Neural cell (in vitro differentiated cells): ENCODE results near the gene GET4. TPM values are rescaled to one million over a fixed set of nuclear protein-coding genes. Genes with fewer than 3 reads are reported as not detected.

Experiments
- H2AFZ ChIP-seq: fragments of 200-600, 300-800 bp; sonication (generic), shearing (Covaris generic); 2 replicates; pipeline ENCODE4 v1.6.0; 2014; ENCODE audit warnings: low read depth, mild to moderate bottlenecking, antibody characterized with exemption, low read length, moderate library complexity
- H3F3A ChIP-seq: fragments of 200-600 bp; shearing (Covaris generic); 2 replicates; pipeline ENCODE4 v1.6.1; 2016; ENCODE audit warnings: mild to moderate bottlenecking, moderate library complexity, mixed read lengths, antibody characterized with exemption, low read length; ENCODE audit not compliant: insufficient read depth, poor library complexity, severe bottlenecking
- H3K27ac ChIP-seq: fragments of 200-600, 300-800 bp; sonication (generic), shearing (Covaris generic); 2 replicates; pipeline ENCODE4 v1.5.1; 2014; ENCODE audit warnings: mild to moderate bottlenecking, low read length, moderate library complexity
- H3K27me3 ChIP-seq: fragments of 300-800, 200-600 bp; sonication (generic), shearing (Covaris generic); 2 replicates; pipeline ENCODE4 v1.6.0; 2014; ENCODE audit warnings: mild to moderate bottlenecking, low read depth, low read length, moderate library complexity; ENCODE audit not compliant: insufficient read depth
- H3K36me3 ChIP-seq: fragments of 300-800, 200-600 bp; sonication (generic), shearing (Covaris generic); 2 replicates; pipeline ENCODE4 v1.5.1; 2014; ENCODE audit warnings: mild to moderate bottlenecking, antibody characterized with exemption, low read length, moderate library complexity; ENCODE audit not compliant: insufficient read depth
- H3K4me2 ChIP-seq: fragments of 300-800, 200-600 bp; sonication (generic), shearing (Covaris generic); 2 replicates; pipeline ENCODE4 v1.6.0; 2014; ENCODE audit warnings: mild to moderate bottlenecking, low read length
- H3K4me3 ChIP-seq: fragments of 300-800, 200-600 bp; sonication (generic), shearing (Covaris generic); 2 replicates; pipeline ENCODE4 v1.5.1; 2014; ENCODE audit warnings: mild to moderate bottlenecking, low read length, moderate library complexity
- H3K79me2 ChIP-seq: fragments of 200-600 bp; shearing (Covaris generic); replicated peaks from 2 replicates; pipeline ENCODE4 v1.6.0; 2014; ENCODE audit warnings: mild to moderate bottlenecking, low read length, moderate library complexity; ENCODE audit not compliant: insufficient read depth
- H3K9ac ChIP-seq: fragments of 300-800, 200-600 bp; sonication (generic), shearing (Covaris generic); 2 replicates; pipeline ENCODE4 v1.6.1; 2016; ENCODE audit warnings: mild to moderate bottlenecking, low read length, mixed read lengths
- H3K9me2 ChIP-seq: fragments of 200-600 bp; shearing (Covaris generic); 2 replicates; pipeline ENCODE4 v1.6.1; 2016; ENCODE audit warnings: mild to moderate bottlenecking, low read length, mixed read lengths; ENCODE audit not compliant: insufficient read depth
- H3K9me3 ChIP-seq: fragments of 200-600, 300-800 bp; sonication (generic), shearing (Covaris generic); 2 replicates; pipeline ENCODE4 v1.6.1; 2016; ENCODE audit warnings: mild to moderate bottlenecking, mixed run types, low read length, moderate library complexity, mixed read lengths
- H4K20me1 ChIP-seq: fragments of 200-600 bp; shearing (Covaris generic); 2 replicates; pipeline ENCODE4 v1.6.1; 2016; ENCODE audit warnings: mild to moderate bottlenecking, mixed run types; ENCODE audit not compliant: insufficient read depth
- CTCF ChIP-seq: fragments of 450-650 bp; IDR thresholded peaks from 2 replicates; pipeline ENCODE4 v1.5.1; 2014; ENCODE audit warnings: antibody characterized with exemption, mild to moderate bottlenecking, moderate library complexity; ENCODE audit not compliant: poor library complexity, severe bottlenecking
- EP300 ChIP-seq: fragments of 450-650 bp; conservative IDR thresholded peaks from 2 replicates; pipeline ENCODE4 v1.6.1; 2014; ENCODE audit warnings: antibody characterized with exemption, mild to moderate bottlenecking, moderate library complexity; ENCODE audit not compliant: poor library complexity, severe bottlenecking
- EZH2 ChIP-seq: fragments of 200-600, 300-800 bp; shearing (Covaris generic), sonication (generic); IDR thresholded peaks from 2 replicates; pipeline ENCODE4 v1.6.1; 2014; ENCODE audit warnings: antibody characterized with exemption, low read length, borderline replicate concordance, mild to moderate bottlenecking; ENCODE audit not compliant: insufficient read depth, poor library complexity, severe bottlenecking
- MXI1 ChIP-seq: fragments of 450-650 bp; conservative IDR thresholded peaks from 2 replicates; pipeline ENCODE4 v1.6.1; 2014; ENCODE audit warnings: antibody characterized with exemption, mild to moderate bottlenecking; ENCODE audit not compliant: poor library complexity, severe bottlenecking
- POLR2AphosphoS5 ChIP-seq: IDR thresholded peaks from 2 replicates; pipeline ENCODE4 v1.6.1; 2012
- RAD21 ChIP-seq: fragments of 450-650 bp; conservative IDR thresholded peaks from 2 replicates; pipeline ENCODE4 v1.6.1; 2014; ENCODE audit warnings: antibody characterized with exemption, mild to moderate bottlenecking, moderate library complexity
- REST ChIP-seq: IDR thresholded peaks from 2 replicates; pipeline ENCODE4 v1.6.1; 2012; ENCODE audit warnings: borderline replicate concordance
- SMC3 ChIP-seq: fragments of 450-650 bp; conservative IDR thresholded peaks from 2 replicates; pipeline ENCODE4 v1.6.1; 2014; ENCODE audit warnings: antibody characterized with exemption, mild to moderate bottlenecking, moderate library complexity; ENCODE audit not compliant: poor library complexity
- TAF1 ChIP-seq: IDR thresholded peaks from 2 replicates; pipeline ENCODE4 v1.6.1; 2012; ENCODE audit warnings: low read depth
- polyA plus RNA-seq: library from polyadenylated mRNA; depleted of rRNA; stranded (reverse); fragments of >200 nt; gene quantifications from 2 replicates; pipeline ENCODE4 v1.2.3, GENCODE V29; 2014

The GET4 gene
- polyA plus RNA-seq, 1 donor from 2014 or later, result 63.8 TPM

GRCh38 chr7:833601-834258, 42.6 kb upstream of the GET4 start:
- no peaks in the 10 kb centered on the region for H3K36me3 ChIP-seq
- peaks cover 44% of the 10 kb centered on the region for H3K79me2 ChIP-seq
- no peak overlapping the region for H2AFZ ChIP-seq
- no peaks in the 10 kb centered on the region for H3K9me2 ChIP-seq
- no peak overlapping the region for H3K27ac ChIP-seq
- no peak overlapping the region for H3K4me3 ChIP-seq
- H3K4me2 ChIP-seq, result no peak overlapping the region
- no peak for TF ChIP-seq MXI1
- no peak for TF ChIP-seq EZH2
- no peak for TF ChIP-seq RAD21
- no peak for TF ChIP-seq POLR2AphosphoS5
- no peak for TF ChIP-seq CTCF
- TF ChIP-seq SMC3, result no peak
- no peak for TF ChIP-seq EP300
- TF ChIP-seq REST, result no peak
- no peak for TF ChIP-seq TAF1
- H3K9ac ChIP-seq, result no peak overlapping the region
- H3F3A ChIP-seq, result no peaks in the 10 kb centered on the region
- H4K20me1 ChIP-seq, result no peaks in the 10 kb centered on the region
- H3K27me3 ChIP-seq, result no peaks in the 10 kb centered on the region
- no peaks in the 10 kb centered on the region for H3K9me3 ChIP-seq

- Histone ChIP-seq H3K4me2 (no peak overlapping the region), H3K4me3 (no peak overlapping the region), H3K9ac (no peak overlapping the region), H4K20me1 (no peaks in the 10 kb centered on the region), H3K9me2 (no peaks in the 10 kb centered on the region), H3K79me2 (peaks cover 39% of the 10 kb centered on the region), H3K9me3 (no peaks in the 10 kb centered on the region), H2AFZ (no peak overlapping the region), H3K27me3 (no peaks in the 10 kb centered on the region), H3K27ac (no peak overlapping the region), H3F3A (no peaks in the 10 kb centered on the region), H3K36me3 (no peaks in the 10 kb centered on the region)
- TF ChIP-seq REST (no peak), MXI1 (no peak), EP300 (no peak), CTCF (no peak), RAD21 (no peak), TAF1 (no peak), SMC3 (no peak), POLR2AphosphoS5 (no peak), EZH2 (no peak)
Observed at GRCh38 chr7:834277-834676, 42.1 kb upstream of the GET4 start.
